Activated CD8-positive, alpha-beta memory T cell treated with anti-CD3 and anti-CD28 coated beads for 1 hour (primary cell): Measurements from ENCODE around the gene PTH1R.

ENCODE experiments used
- DNase-seq, 2 donors: peaks; one replicate each; pipeline ENCODE4 v3.0.0-alpha.2; 2020; ENCODE audit warnings: low read depth in 1 of 2; ENCODE audit errors: extremely low read depth in 1 of 2

The PTH1R gene

DNA sequence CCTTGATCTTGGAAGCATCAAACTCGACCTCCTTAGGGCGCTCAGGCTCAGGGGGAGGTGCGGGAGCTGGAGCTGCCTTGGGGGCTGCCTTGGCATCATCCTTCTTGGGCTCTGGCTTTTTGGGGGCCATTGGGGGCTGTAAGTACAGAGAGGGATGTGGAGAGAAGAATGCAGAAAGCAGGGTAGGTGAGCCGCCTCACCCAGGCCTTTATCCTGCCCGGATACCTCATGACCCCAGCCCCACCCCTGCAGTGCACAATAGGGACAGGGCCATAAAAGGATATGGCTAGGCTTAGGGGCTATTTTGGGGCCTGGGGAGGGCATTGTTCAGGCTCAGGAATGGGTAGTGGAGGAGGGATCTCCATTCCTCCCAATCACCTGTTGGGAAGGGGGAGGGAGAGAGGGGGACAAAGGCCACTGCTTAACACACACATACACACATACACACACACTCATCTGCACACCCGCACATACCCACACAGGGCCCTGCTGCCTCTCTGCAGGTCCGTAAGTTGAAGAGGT is 14.2 kb upstream of the PTH1R start, which contains the start of gene MYL3:
MYL3 (minus strand) TSS at position 184 of the 522 bp plus-strand sequence; CDS start at position 130, 54 bp downstream.
- no peak for DNase-seq

DNA sequence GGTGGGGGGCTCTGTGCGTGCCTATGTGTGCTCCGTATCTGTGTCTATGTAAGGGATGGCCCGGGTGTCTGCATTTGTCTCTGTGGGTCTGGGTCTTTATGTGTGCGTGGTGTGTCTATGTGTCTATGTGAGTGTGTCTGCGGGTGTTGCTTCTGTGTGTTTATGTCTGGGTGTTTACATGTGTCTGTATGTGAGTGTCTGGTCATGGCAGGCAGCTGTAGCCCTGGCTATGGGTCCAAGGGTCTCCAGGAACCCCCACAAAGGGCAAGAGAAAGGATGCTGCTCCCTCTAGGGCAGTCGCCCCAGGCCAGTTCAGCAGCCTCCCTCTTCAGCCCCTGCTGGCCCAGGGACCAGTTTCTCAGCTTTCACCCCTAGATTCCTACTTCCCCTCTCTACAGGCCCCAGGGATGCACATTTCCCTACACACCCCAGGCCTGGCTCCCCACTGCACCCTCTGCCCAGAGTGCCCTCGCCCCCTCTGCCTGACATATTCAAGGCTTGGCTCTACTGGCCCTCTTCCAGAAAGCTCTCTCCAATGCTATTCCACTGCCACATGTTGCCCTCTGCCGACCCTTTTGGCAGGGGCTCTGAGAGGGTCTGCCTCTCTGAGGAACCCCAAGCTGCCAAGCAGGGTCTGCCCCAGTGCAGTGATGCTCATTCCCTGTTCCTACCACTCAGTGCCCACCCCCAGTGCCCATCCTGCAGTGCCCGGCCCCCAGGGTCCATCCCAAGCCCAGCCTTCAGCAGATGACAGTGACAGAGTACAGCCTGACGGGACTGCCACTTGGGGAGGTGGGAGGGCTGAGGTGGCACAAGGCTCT is 13.2 kb upstream of the PTH1R start:
- no peak for DNase-seq

GRCh38 chr3:46865031-46865507 is 12.5 kb upstream of the PTH1R start:
- DNase-seq = no peak

DNA sequence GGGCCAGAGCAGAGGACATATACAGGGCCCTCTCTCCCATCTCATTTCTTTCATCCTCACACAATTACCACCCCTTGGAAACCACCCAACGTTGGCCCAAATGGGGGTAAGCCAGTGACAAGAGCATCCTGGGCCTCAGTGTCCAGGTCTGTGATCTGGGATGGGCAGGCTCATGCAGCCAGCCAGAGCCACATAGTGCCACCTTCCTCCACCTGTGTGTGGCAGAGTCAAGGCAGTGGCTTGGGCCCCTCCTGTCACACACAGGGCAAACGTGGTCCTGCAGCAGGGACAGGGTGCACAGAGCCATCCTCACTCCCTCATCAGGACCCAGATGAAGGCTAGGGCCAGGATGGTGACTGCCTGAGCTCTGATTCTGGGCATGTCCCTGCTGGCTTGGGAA is 12.0 kb upstream of the PTH1R start:
- no peak for DNase-seq

DNA sequence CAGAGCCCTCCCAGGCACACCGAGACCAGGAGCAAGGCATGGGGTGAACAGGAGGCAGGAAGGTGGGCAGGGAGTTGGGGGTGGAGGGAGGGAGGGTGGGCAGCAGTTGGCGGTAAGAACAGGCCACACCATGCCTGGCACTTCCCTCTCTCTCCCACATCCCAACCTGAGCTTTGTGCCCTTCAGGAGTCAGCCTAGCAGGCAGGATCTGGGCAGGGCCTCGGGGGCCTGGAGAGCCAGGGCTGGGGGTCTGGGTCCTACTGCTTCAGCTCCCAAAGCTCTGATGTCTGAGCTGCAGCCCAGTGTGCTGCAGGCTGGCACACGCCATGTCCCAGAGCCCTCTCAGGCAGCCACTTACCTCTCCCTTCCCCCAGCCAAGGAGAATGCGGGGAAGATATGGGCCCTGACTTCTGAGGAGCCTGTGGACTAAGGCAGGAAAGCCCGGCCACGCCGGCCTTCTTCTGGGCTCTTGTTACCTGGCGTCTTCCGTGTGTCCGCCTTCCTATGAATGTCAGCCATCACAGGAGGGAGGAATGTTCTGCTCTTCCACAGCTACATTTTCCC is 11.4 kb upstream of the PTH1R start:
- DNase-seq = no peak

- peak; percentile 66 to 83 for DNase-seq
Observed at GRCh38 chr3:46866720-46867549, 10.6 kb upstream of the PTH1R start.

- DNase-seq = no peak
Observed at GRCh38 chr3:46867550-46867898, 10.0 kb upstream of the PTH1R start.

- no peak for DNase-seq
Observed at GRCh38 chr3:46868287-46868686, 9.2 kb upstream of the PTH1R start.

DNA sequence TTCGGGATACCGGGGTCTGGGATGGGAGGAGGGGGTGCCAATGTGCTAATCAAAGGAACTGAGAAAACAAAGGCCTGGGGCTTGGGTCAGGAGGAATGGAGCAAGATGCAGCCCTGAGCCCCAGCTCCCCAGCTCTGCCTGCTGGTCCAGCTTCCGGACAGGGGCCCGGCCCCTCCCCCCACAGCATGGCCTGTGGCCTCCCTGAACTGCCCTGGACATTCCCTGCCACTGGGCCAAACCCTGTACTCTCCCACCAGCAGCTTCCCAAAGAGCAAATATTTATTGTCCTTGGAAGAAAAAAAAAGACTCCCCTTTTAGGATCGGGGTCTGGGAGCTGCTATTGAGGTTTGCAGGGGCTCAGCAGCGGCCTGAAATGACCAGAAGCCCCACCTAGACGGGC is 8.6 kb upstream of the PTH1R start:
- no peak for DNase-seq

DNA sequence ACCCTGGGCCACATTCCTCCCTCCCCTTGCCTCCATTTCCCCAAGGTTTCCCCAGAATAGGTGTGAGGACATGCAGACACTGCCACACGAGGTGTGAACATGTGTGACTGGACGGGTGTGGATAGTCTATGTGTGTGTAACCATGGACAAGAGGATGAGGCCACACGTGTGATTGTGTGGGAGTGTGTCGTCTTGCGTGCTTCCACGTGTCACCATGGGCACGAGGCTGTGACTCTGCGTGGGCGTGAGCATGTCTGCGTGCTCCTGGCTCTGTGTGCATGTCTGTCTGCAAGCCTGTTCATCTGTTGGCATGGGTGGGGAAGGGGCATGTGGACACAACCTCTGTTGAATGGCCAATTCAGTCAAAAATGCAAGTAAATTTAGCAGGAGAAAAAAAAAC is 8.1 kb upstream of the PTH1R start:
- DNase-seq = no peak

DNA sequence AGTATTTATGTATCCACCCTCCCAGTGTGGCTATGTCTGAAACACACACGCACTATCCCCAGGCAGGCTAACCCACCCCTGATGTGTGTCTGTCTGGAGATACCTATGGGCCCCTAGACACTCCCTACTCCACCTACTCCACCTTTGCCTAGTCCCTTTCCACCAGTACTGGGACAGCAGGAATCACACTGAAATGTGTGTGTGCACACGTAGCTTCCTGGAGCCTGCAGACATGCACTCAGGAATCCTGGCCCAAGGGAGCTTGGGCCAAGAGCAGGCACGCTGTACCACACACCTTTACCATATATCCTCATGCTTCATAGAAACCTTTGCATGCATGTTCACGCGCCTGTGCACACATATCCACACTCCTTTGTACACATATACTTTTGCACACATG is 6.9 kb upstream of the PTH1R start:
- no peak for DNase-seq

DNA sequence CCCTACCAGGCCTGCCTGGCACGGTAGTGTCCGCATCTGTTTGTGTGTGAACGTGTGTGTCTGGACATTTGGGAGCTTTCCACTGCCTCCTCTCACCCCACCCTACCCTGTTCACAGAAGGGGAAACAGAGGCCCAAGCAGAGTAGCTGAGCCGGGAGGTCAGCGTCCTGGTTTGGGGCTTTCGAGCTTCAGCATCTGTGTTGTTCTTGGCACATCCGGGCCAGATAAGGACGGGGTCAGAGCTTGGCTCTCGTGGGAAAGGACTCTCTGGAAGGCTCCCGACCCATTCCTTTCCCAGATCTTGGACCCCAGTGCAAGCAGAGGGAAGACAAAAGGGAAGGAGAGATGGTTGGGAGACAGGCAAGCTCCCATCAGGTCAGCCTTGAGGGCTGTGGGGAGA is 6.3 kb upstream of the PTH1R start:
- no peak for DNase-seq

DNA sequence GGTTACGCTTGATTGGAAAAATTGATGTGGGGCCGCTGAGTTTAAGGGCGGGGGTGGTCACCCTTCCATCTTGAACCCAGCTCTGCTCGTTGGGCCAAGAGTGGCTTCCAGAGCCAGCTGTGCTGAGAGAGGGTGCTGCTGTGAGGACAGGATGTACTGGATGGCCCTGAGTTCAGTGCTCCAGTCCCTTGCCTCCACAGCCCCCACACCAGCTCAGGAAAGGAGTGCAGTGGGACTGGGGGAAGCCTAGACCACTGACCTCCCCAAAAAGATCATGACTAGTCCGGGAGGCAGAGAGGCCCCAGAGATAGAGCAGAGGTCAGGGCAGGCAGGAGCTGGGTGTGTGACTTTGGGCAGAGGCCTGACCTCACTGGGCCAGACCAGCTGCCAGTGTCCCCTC is 4.0 kb upstream of the PTH1R start:
- DNase-seq = no peak

- no peak for DNase-seq
Observed at GRCh38 chr3:46874430-46874829, 3.1 kb upstream of the PTH1R start.

DNA sequence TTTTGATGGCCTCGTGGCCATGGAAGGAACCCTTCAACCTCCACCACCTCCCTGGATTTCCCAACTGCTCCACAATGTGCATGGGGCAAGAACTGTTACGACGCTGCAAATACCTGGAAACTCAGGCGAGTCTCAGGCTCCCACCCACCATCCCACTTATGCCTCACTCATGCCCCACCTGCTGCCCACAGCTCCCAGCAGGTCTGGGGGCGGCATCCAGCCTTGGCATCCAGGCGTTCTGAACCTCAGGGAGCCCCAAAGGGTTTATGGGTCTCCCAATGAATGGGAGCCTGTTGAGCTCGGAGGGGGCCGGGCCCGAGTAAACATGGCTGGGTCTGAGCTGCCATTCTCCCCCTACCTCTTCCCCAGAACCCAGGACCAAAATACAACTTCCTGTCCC is 2.0 kb upstream of the PTH1R start:
- no peak for DNase-seq

- no peak for DNase-seq
Observed at GRCh38 chr3:46876313-46877300, 914 bp upstream of the PTH1R start.

DNA sequence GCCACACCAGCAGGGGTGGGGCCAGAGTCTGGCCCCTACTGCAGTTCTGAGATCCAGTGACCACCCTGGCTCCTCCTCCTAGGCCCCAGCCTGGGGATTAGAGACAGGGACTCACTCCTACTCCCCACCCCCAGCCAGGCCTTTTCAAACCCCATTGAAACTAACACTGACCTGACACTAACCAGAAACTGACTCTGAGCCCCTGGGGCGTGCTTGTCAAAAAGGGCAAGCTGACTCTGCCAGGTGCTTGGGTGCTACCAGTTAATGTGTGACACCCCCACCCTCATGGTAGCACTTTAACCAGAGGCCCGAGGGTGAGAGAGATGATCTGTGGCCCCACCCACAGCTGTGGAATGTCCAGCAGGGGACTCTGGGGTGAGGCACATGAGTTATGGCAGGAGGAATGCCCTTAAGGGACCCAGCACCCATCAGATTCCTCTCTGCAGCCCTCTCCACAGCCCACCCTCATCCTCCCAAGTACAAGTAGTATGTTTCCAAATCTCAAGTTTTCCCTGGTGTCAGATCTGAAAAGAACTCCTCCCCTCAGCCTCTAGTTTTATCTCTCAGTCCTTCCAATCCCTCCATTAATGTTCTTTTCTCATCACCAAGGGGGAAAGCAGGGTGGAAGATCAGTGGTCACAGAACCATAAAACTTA is 1.4 kb downstream of the PTH1R start:
- no peak for DNase-seq

DNA sequence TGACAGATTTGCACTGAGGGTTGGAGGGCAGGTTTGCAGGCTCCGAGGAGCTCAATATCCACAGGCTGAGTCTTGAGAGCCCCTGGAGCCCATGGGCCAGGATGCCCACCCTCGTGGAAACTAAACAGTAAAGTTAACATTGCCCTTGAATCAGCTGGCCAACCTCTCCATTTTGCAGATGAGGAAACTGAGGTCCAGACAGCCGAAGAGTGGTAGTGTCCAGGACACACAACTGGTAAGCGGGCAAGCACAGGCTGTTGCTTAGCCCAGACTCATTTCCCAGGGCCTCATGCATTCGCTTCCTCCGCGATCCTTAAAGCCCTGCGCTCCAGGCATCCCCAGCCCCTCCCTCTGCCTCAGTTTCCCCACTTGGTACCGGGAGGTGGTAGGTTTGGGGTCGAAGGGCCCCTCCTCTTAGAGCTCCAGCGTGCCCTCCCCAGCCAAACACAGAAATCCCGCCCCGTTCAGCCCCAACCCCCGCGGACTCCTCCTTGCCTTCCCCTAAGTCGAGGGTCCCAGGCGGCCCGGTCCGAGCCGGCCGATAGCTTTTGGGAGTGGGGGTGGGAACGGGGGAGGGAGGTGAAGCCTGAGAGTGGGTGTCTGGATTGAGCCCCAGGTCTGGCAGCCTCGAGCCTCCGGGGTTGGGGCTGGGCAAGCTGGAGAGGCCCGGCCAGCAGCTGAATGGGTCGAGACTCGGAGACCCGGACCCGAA is 3.5 kb downstream of the PTH1R start:
- no peak for DNase-seq
